ENCODE measurements around the gene HDLBP.
"Not testable (repeated sequence)": the region's sequence is repeated elsewhere in the genome, so short reads cannot be mapped to it uniquely, and the experiment has no call there.

The HDLBP gene

DNA sequence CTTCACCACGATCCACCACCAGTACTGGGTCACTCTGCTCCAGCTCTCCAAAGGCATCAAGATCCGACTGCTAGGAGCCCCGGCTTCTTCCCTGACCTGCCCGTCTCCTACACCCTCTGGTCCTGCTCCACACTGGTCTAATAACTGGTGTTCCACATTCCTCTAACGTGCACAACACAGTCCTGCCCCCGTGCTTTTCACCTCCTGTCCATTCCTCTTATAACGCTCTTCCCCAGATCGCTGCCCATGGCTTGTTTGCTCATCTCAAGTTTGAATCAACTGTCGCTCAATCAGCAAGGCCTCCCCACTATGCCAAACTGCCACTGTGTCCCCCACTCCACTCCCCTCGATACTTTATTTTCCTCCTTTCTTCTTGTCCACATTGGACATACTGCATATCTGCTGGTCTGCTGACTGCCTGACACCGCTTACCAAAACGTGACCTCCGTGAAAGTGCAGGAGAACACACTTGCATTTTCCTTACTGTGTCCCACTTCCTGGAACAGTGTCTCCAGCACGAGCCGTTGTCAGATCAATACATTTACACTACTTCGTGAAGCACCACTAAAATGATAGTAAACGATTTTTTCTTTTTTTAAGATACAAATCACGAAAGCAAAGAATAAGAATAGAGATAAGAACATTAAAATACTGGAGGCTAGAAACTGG lies 6.5 kb downstream of the HDLBP start:
- no peak for DNase-seq (ENCODE audit: low read depth, low spot score)

DNA sequence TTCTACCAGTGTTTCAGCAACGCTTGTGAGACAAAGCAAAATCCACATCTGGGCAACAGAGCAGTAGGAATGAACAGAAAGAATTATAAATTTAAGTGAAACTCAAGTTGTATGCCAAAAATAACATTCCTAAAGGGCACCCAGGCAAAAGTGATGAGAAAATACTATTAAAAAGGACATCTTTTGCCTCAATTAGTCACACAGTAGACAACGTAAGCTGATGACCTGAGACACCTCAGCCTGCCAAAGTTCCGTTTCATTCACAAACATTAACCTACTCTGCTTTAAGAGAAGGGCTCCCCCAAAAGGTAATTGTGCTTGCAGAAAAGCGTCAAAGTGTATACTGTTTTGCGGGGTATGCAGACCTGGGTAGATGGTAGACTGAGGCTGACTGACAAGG lies 7.2 kb downstream of the HDLBP start:
- no peak for DNase-seq (ENCODE audit: low read depth, low spot score)

GRCh38 chr2:241307055-241307454 lies 8.4 kb downstream of the HDLBP start:
- DNase-seq (ENCODE audit: low read depth, low spot score): no peak

GRCh38 chr2:241304039-241304670 lies 11.3 kb downstream of the HDLBP start:
- no peak for DNase-seq (ENCODE audit: low read depth, low spot score)

DNA sequence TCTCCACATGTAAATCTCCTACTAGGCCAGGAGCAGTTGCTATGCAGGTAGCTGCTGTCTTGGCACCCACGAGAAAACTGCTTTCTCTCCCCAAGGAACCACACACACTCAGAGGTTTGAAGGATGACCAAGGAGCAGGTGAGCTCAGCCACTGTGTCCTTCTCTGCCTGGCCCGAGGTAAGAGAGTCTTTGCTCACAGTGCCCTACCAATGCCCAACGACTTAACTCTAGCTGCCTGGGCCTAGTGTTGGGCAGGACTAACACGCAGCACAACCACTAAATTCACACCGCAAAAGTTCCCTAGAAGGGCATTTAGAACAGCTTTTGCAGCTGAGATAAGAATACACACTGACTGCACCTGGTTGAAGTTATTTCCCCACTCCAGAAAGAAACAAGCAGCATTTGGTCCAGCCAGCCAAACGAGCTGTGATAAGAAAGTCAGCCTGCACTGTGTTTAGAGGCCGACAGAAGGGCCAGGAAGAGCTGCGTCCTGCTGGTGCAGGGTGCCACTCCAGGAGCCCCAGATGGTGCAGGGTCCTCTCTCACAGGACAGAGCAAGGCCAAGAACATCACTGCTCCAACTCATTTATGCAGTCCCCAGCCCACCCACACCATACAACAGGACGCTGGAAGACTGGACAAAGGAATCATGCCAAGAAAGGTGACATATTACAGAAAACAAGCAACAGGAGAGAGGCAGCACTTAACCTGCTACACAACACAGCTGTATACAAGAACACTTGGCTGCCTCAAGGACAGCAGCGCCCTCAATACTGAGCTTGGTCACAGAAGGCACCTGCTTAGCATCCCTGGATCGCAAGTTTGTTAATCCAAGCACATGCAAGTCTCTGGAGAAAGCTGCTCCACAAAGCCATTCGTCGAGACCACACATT lies 12.5 kb downstream of the HDLBP start:
- DNase-seq (ENCODE audit: low read depth, low spot score): no peak

- DNase-seq (ENCODE audit: low read depth, low spot score): no peak
Measured at GRCh38 chr2:241302083-241302482, 13.4 kb downstream of the HDLBP start.

DNA sequence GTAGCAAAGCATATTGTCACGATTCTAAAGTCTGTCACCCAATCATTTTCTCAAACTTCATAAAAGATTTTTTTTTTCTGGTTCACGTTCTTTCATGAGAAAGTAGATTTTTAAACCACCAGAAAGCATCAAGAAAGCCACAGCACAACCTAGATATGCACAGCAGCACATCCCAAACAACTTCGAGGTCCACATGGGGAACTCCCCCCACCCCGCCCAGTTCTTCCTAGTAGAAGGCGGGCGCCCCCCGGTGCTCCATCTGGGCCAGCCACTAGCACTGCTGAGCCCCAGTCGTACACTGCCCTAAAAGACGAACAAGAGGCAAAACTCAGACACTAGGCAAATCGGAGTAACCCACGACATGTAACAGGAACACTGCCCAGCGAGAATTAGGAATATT lies 15.5 kb downstream of the HDLBP start:
- DNase-seq (ENCODE audit: low read depth, low spot score): no peak

- DNase-seq (ENCODE audit: low read depth, low spot score): no peak
Measured at GRCh38 chr2:241298673-241299072, 16.8 kb downstream of the HDLBP start.

- DNase-seq (ENCODE audit: low read depth, low spot score): no peak
Measured at GRCh38 chr2:241296767-241297166, 18.7 kb downstream of the HDLBP start.

GRCh38 chr2:241295326-241296095 lies 20.0 kb downstream of the HDLBP start:
- no peak for DNase-seq (ENCODE audit: low read depth, low spot score)

GRCh38 chr2:241293378-241293797 lies 22.1 kb downstream of the HDLBP start:
- DNase-seq (ENCODE audit: low read depth, low spot score): not testable (repeated sequence)

DNA sequence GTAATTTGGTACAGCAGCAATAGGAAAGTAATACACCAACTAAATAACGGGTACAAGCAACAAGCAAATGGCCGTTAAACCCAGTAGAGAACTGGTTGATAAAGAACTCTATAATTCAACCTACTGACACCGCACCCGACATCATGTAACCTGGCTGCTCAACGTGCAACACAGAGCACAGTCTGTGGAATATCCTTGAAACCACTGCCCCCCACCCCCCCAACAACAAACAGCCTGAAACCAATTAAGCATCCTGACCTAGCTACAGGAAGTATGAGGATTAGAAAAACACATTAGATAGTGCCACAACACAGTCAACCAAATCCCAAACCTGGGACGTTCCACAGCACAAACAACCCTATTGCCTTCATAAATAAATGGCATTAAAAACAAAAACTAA lies 23.5 kb downstream of the HDLBP start:
- DNase-seq (ENCODE audit: low read depth, low spot score): no peak

- no peak for DNase-seq (ENCODE audit: low read depth, low spot score)
Measured at GRCh38 chr2:241291153-241291552, 24.3 kb downstream of the HDLBP start.

DNA sequence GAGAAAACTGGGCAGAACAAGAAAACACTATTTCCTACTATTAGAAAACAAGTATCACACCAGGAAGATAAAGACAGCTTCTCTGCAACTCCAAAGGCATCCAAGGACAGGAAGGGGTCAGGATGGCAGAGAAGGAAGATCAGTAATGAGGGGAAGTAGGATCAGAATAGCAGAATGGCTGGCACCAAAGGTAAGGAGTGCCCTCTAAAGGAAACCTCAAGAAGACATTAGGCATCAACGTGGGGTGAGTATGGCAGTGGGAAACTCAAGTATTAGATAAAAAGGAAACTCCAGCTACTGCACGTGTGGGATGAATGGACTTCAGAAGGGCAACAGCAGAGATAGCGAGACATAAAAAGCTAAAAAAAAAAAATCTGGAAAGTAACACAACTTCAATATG lies 25.9 kb downstream of the HDLBP start:
- no peak for DNase-seq (ENCODE audit: low read depth, low spot score)

DNA sequence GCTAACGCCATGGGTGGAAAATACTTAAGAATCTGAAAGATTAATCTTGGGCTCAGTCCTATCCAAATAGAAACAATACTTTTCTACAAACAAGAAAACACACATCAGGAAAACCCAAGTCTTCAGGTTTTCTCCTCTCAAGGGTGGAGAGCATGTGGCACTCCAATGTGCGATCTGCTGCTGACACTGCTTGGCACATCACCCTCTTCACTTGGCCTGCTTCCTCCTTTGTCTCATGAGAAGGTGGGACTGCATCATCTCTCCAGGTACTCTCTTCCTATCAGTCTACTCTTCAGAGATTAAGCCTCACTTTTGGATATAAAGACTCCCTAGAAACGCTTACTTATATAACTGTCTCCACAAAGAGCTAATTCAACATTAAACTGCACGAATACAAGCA lies 26.4 kb downstream of the HDLBP start:
- DNase-seq (ENCODE audit: low read depth, low spot score): no peak

- DNase-seq (ENCODE audit: low read depth, low spot score): no peak
Measured at GRCh38 chr2:241288324-241288888, 27.1 kb downstream of the HDLBP start.

DNA sequence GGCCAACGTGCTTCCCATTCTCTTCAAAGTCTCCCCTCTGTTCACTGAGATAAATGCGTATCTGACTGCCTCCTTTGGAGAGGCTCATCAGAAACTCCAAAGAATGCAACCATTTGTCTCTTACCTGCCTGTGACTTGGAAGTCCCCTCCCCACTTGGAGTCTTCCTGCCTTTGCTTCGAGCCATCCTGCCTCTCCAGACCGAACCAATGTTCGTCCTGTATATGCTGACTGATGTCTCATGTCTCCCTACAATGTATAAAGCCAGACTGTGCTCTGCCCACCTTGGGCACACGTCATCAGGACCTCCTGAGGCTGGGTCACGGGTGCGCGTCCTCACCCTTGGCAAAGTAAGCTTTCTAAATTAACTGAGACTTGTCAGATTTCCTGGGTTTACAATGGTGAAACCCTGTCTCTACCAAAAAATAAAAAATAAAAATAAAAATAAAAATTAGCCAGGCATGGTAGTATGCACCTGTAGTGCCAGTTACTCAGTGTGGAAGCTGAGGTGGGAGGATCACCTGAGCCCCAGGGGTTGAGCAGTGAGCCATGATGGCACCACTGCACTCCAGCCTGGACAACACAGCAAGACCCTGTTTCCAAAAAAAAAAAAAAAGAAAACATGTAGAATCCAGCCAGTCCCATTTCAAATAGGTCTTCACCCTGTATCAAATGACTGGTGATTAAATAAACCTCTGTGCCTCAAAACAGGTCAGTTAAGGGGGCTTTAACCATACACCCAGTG lies 29.0 kb downstream of the HDLBP start:
- DNase-seq (ENCODE audit: low read depth, low spot score): no peak

DNA sequence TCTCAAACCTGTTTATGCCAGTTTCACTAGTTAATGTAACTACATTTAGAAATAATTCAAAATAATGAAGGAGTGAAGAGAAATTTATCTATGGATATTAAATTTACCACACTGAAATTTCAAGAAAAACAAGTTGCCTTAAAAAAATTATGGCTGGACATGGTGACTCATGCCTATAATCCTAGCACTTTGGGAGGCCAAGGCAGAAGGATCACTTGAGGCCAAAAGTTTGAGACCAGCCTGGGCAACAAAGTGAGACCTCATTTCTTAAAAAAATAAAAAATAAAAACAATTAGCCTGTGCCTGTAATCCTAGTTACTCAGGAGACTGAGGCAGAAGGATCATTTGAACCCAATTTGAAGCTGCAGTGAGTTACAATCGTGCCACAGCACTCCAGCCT lies 29.9 kb downstream of the HDLBP start:
- no peak for DNase-seq (ENCODE audit: low read depth, low spot score)

- no peak for DNase-seq (ENCODE audit: low read depth, low spot score)
Measured at GRCh38 chr2:241282555-241282954, 32.9 kb downstream of the HDLBP start.

- no peak for DNase-seq (ENCODE audit: low read depth, low spot score)
Measured at GRCh38 chr2:241280291-241280690, 35.2 kb downstream of the HDLBP start.

GRCh38 chr2:241279828-241280227 lies 35.6 kb downstream of the HDLBP start:
- no peak for DNase-seq (ENCODE audit: low read depth, low spot score)
